ENCODE results near the gene RRP8. TPM values are rescaled to one million over a fixed set of nuclear protein-coding genes. Genes with fewer than 3 reads are reported as not detected.

The RRP8 gene
- total RNA-seq, 1 donor from 2014 or later = 10.3 TPM

DNA sequence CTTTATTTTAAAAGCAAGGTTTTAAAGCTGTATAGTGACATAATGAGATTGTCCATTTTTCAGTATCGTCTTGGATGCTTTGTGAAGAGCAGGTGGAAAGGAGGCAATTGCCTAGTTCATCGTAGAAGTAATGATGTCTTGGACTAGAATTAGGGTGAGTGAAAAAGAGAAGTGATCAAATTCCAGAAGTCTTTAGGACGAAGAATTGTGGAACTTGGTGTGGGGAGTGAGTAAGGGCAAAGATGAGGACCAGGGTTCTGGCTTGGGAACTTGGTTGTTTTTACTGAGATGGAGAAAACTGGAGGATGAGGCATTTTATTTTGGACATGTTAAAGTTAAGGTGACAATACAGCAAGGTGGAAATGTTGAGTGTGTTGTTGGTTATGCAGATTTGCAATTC, 1.4 kb upstream of the RRP8 start:
- DNase-seq (ENCODE audit: low read depth) (no peak), FAIRE-seq (no peak)
- peak overlapping the region; percentile 94 for H3K4me3 ChIP-seq (ENCODE audit: low read depth, low read length)
- TF ChIP-seq, protein P1, sequence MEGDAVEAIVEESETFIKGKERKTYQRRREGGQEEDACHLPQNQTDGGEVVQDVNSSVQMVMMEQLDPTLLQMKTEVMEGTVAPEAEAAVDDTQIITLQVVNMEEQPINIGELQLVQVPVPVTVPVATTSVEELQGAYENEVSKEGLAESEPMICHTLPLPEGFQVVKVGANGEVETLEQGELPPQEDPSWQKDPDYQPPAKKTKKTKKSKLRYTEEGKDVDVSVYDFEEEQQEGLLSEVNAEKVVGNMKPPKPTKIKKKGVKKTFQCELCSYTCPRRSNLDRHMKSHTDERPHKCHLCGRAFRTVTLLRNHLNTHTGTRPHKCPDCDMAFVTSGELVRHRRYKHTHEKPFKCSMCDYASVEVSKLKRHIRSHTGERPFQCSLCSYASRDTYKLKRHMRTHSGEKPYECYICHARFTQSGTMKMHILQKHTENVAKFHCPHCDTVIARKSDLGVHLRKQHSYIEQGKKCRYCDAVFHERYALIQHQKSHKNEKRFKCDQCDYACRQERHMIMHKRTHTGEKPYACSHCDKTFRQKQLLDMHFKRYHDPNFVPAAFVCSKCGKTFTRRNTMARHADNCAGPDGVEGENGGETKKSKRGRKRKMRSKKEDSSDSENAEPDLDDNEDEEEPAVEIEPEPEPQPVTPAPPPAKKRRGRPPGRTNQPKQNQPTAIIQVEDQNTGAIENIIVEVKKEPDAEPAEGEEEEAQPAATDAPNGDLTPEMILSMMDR (IDR thresholded peaks at IDR 0.05; ENCODE audit: insufficient read depth, low read length, severe bottlenecking) = no peak
- no peaks in the 10 kb centered on the region for H3K27me3 ChIP-seq (ENCODE audit: control insufficient read depth, insufficient read depth, low read length)
- peaks cover 34% of the 10 kb centered on the region for H3K36me3 ChIP-seq (ENCODE audit: control insufficient read depth, insufficient read depth, low read length)

- Histone ChIP-seq H3K36me3 (ENCODE audit: control insufficient read depth, insufficient read depth, low read length) (peaks cover 31% of the 10 kb centered on the region), H3K27me3 (ENCODE audit: control insufficient read depth, insufficient read depth, low read length) (no peaks in the 10 kb centered on the region), H3K4me3 (ENCODE audit: low read depth, low read length) (peak overlapping the region; percentile 94)
- TF ChIP-seq, protein P1 (IDR thresholded peaks at IDR 0.05; ENCODE audit: insufficient read depth, low read length, severe bottlenecking) = peak; percentile 1
- no peak for FAIRE-seq
- DNase-seq (ENCODE audit: low read depth) = peak; percentile 32
These were observed 738 bp upstream of the RRP8 start for GRCh38 chr11:6604081-6604626.

- TF ChIP-seq, protein P1 (IDR thresholded peaks at IDR 0.05; ENCODE audit: insufficient read depth, low read length, severe bottlenecking) = no peak
- peak overlapping the region; percentile 94 for H3K4me3 ChIP-seq (ENCODE audit: low read depth, low read length)
- DNase-seq (ENCODE audit: low read depth) = no peak
- peaks cover 20% of the 10 kb centered on the region for H3K36me3 ChIP-seq (ENCODE audit: control insufficient read depth, insufficient read depth, low read length)
- no peak for FAIRE-seq
- H3K27me3 ChIP-seq (ENCODE audit: control insufficient read depth, insufficient read depth, low read length) = no peaks in the 10 kb centered on the region
These were observed 1.1 kb downstream of the RRP8 start for GRCh38 chr11:6602096-6602940.

DNA sequence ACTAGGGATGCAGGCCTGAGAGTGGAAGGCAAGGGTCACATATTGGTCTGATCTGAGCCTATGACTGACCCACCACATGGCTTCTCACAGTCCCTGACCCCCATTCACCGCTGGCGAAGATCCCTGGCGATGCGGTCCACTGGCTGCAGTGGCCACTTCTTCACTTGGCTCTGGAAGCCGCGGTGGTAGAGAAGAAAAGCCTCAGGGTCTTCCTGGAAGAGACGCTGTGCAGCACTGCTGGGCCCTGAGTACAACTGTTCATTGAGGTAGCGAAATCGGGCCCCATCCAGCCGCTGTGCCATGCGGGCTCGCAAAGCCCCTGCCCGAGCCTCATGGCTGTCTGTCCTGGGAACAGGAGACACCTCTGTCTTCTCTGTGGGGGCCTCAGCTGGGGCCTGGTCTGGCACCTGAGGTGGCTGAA, 2.4 kb downstream of the RRP8 start:
- Histone ChIP-seq H3K4me3 (ENCODE audit: low read depth, low read length) (no peak overlapping the region), H3K27me3 (ENCODE audit: control insufficient read depth, insufficient read depth, low read length) (no peaks in the 10 kb centered on the region), H3K36me3 (ENCODE audit: control insufficient read depth, insufficient read depth, low read length) (peaks cover 20% of the 10 kb centered on the region)
- TF ChIP-seq, protein P1 (IDR thresholded peaks at IDR 0.05; ENCODE audit: insufficient read depth, low read length, severe bottlenecking) = no peak
- no peak for DNase-seq (ENCODE audit: low read depth)
- no peak for FAIRE-seq

- Histone ChIP-seq H3K4me3 (ENCODE audit: low read depth, low read length) (no peak overlapping the region), H3K36me3 (ENCODE audit: control insufficient read depth, insufficient read depth, low read length) (peaks cover 20% of the 10 kb centered on the region), H3K27me3 (ENCODE audit: control insufficient read depth, insufficient read depth, low read length) (no peaks in the 10 kb centered on the region)
- FAIRE-seq = no peak
- DNase-seq (ENCODE audit: low read depth) = no peak
- TF ChIP-seq, protein P1 (IDR thresholded peaks at IDR 0.05; ENCODE audit: insufficient read depth, low read length, severe bottlenecking) = no peak
These were observed 3.5 kb downstream of the RRP8 start for GRCh38 chr11:6599881-6600390.

All from bronchial epithelial cell (primary cell).